HEK293T (cell line): ENCODE measurements around the gene BPIFB2.

Source experiments
- CTCF ChIA-PET: fragments of 350-600 bp; formaldehyde crosslinking; extraction: SDS; loops from one replicate; lab custom pipeline; 2021; ENCODE audit warnings: antibody characterized with exemption, inconsistent platforms; lab: Yijun Ruan, JAX
- POLR2A ChIA-PET: fragments of 350-600 bp; formaldehyde crosslinking; extraction: SDS; loops from one replicate; lab custom pipeline; 2020; ENCODE audit warnings: antibody characterized with exemption, inconsistent platforms; lab: Yijun Ruan, JAX
- DNase-seq: peaks from one replicate; pipeline ENCODE4 v3.0.0; 2012; ENCODE audit warnings: mixed read lengths; ENCODE audit errors: extremely low spot score
- ARNT ChIP-seq: fragments of 450-650 bp; IDR thresholded peaks from 2 replicates; pipeline ENCODE4 v1.6.1; 2017; ENCODE audit warnings: mild to moderate bottlenecking
- BHLHE40 ChIP-seq: fragments of 450-650 bp; IDR thresholded peaks from 2 replicates; pipeline ENCODE4 v1.6.1; 2016; ENCODE audit warnings: mild to moderate bottlenecking, moderate library complexity, borderline replicate concordance
- CTBP1 ChIP-seq: fragments of 450-650 bp; IDR thresholded peaks from 2 replicates; pipeline ENCODE4 v1.6.1; 2016; ENCODE audit warnings: borderline replicate concordance
- ELF4 ChIP-seq: fragments of 450-650 bp; IDR thresholded peaks from 2 replicates; pipeline ENCODE4 v1.6.1; 2017; ENCODE audit warnings: antibody characterized with exemption
- FOXA1 ChIP-seq: fragments of 450-650 bp; IDR thresholded peaks from 2 replicates; pipeline ENCODE4 v1.6.1; 2016; ENCODE audit warnings: mild to moderate bottlenecking
- FOXK2 ChIP-seq: fragments of 450-650 bp; IDR thresholded peaks from 2 replicates; pipeline ENCODE4 v1.6.1; 2016; ENCODE audit warnings: mild to moderate bottlenecking
- FOXM1 ChIP-seq: fragments of 450-650 bp; IDR thresholded peaks from 2 replicates; pipeline ENCODE4 v1.6.1; 2017; ENCODE audit warnings: mild to moderate bottlenecking, borderline replicate concordance
- HDGF ChIP-seq: fragments of 450-650 bp; IDR thresholded peaks from 2 replicates; pipeline ENCODE4 v1.6.1; 2017; ENCODE audit warnings: antibody characterized with exemption, borderline replicate concordance
- L3MBTL2 ChIP-seq: fragments of 450-650 bp; conservative IDR thresholded peaks from 2 replicates; pipeline ENCODE4 v1.6.1; 2016; ENCODE audit warnings: mild to moderate bottlenecking
- LEF1 ChIP-seq: fragments of 450-650 bp; IDR thresholded peaks from 2 replicates; pipeline ENCODE4 v1.6.1; 2017; ENCODE audit warnings: mild to moderate bottlenecking, borderline replicate concordance
- NFRKB ChIP-seq: fragments of 450-650 bp; IDR thresholded peaks from 2 replicates; pipeline ENCODE4 v1.6.1; 2016; ENCODE audit warnings: mild to moderate bottlenecking, moderate library complexity
- SP1 ChIP-seq: fragments of 450-650 bp; IDR thresholded peaks from 2 replicates; pipeline ENCODE4 v1.6.1; 2017
- SUZ12 ChIP-seq: fragments of 450-650 bp; IDR thresholded peaks from 2 replicates; pipeline ENCODE4 v1.6.1; 2016; ENCODE audit warnings: mild to moderate bottlenecking
- TARDBP ChIP-seq: fragments of 450-650 bp; IDR thresholded peaks from 2 replicates; pipeline ENCODE4 v1.6.1; 2016
- ZNF384 ChIP-seq: fragments of 450-650 bp; IDR thresholded peaks from 2 replicates; pipeline ENCODE4 v1.6.1; 2016
- TF ChIP-seq, protein P1 (sequence below): fragments of 450-650 bp; IDR thresholded peaks from 2 replicates; pipeline ENCODE4 v1.6.1; 2016

Gene BPIFB2

DNA sequence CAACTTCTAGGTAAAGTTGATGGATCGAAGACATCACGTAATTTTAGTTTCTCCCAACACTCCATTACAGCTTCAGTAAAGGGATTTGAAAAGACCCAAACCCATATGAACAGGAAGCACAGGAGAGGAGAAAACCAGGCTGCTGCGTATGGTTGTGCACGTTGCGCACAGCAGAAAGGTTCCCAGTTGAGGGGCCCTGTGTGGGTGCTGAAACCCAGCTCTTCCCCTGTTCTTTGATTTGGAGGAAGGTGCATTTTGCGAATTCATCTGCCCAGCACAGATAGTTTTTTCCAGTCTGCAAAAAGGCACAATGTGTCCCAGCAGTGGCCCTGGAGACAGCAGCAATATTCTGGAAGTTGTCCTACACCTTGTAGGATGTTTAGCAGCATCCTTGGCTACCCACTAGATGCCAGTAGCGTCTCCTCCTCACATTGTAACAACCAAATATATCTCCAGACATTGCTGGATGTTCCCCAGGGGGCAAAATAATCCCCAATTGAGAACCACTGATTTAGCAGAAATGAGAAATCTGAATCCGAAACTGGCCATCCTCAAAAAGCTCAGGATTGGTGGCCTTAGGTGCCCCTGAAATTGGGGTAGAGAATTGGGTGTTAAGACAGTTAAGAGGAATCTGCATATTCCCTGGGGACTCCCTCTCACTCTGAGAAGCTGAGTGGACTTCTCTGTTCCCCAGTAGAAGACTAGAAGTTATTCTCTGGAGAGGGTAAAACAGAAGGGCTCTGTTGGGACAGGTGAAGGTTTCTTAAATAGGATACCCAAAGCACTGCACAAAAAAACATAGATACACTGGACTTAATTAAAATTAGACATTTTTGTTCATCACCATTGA is 15.5 kb upstream of the BPIFB2 start:
- CTCF ChIA-PET = no interaction called here
- no peak for DNase-seq
- TF ChIP-seq FOXA1 (no peak), NFRKB (no peak)
- POLR2A ChIA-PET = no interaction called here

DNA sequence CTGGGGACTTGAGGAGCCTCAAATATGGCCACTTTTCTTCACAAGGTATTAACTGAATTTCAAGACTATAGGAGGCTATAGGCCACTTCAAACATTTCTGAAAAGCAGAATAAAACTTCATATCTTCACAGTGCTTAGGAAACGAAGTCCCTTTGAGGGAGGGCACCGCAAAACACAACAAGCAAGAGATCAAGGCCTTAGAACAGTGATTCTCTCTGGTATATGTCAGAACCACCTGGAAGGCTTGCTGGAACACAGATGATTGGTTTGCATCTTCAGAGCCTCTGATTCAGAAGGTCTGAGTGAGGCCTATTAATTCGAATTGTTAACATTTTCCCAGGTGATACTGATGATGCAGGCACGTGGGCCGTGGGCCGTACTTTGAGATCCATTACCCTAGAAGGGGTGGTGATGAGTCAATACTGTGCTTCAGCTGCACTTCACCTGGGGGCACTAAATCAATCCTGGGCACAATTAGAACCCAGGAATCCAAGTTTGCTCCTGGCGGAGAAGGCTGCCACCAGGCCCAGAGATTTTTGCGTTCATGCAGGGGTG is 13.9 kb upstream of the BPIFB2 start:
- CTCF ChIA-PET = interaction anchor here (0.6 kb wide), 1 partner anchor 72 kb away, joined by 5 read pairs; no protein-coding TSS in a partner anchor
- DNase-seq = no peak
- POLR2A ChIA-PET = no interaction called here
- TF ChIP-seq ZNF384 (no peak), NFRKB (no peak), FOXK2 (no peak), L3MBTL2 (no peak), CTBP1 (no peak), LEF1 (no peak), FOXM1 (no peak), FOXA1 (no peak), ELF4 (no peak), BHLHE40 (no peak), ARNT (no peak), SP1 (no peak), SUZ12 (no peak), HDGF (no peak), TARDBP (no peak)
- TF ChIP-seq, protein P1, sequence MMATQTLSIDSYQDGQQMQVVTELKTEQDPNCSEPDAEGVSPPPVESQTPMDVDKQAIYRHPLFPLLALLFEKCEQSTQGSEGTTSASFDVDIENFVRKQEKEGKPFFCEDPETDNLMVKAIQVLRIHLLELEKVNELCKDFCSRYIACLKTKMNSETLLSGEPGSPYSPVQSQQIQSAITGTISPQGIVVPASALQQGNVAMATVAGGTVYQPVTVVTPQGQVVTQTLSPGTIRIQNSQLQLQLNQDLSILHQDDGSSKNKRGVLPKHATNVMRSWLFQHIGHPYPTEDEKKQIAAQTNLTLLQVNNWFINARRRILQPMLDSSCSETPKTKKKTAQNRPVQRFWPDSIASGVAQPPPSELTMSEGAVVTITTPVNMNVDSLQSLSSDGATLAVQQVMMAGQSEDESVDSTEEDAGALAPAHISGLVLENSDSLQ = no peak

DNA sequence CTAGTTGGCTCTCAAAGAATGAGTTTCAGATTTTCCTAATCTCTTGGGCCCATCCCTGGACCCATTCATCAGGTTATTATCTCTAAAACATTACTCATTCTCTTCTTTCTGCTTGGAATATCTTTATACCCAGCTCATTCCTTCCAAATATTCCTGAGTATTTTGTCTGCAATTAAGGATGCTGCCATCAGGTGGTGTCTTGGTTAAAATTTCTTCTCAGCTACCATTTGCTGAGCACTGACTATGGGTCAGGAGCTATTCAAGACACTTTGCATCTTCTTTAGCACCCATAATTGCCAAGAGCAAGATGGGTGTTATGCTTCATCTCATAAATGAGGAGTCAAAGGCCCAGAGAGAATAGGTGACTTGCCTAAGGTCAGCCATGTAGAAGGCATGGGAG is 11.7 kb upstream of the BPIFB2 start:
- no peak for DNase-seq
- POLR2A ChIA-PET = interaction anchor here (0.6 kb wide), 1 partner anchor 10 kb away, joined by 3 read pairs; no protein-coding TSS in a partner anchor
- CTCF ChIA-PET = no interaction called here
- no peak for TF ChIP-seq NFRKB
- TF ChIP-seq SP1 = no peak

DNA sequence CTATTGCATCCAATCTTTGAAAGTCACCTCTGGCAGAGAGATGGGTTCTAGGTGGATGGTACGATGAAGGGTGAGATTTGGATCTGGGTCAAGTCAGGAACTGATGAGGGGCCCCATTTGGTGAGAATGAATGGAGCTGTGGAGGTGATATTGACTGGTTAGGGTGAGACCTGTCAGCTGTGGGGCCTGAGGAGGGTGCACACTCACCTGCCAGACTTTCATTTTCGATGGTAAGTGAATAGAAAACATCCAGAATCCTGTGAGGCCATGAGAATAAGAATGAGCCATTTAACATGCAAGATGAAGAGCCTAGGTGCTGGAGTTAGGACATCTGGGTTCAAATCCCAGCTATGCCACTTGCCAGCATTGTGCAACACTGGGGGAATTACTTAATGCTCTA is 10.1 kb upstream of the BPIFB2 start:
- DNase-seq = no peak
- CTCF ChIA-PET = interaction anchor here (0.8 kb wide), 1 partner anchor 84 kb away, joined by 3 read pairs; no protein-coding TSS in a partner anchor
- POLR2A ChIA-PET = no interaction called here
- no peak for TF ChIP-seq L3MBTL2
- TF ChIP-seq FOXM1 = no peak
- TF ChIP-seq NFRKB = no peak
- no peak for TF ChIP-seq LEF1
- TF ChIP-seq CTBP1 = no peak

DNA sequence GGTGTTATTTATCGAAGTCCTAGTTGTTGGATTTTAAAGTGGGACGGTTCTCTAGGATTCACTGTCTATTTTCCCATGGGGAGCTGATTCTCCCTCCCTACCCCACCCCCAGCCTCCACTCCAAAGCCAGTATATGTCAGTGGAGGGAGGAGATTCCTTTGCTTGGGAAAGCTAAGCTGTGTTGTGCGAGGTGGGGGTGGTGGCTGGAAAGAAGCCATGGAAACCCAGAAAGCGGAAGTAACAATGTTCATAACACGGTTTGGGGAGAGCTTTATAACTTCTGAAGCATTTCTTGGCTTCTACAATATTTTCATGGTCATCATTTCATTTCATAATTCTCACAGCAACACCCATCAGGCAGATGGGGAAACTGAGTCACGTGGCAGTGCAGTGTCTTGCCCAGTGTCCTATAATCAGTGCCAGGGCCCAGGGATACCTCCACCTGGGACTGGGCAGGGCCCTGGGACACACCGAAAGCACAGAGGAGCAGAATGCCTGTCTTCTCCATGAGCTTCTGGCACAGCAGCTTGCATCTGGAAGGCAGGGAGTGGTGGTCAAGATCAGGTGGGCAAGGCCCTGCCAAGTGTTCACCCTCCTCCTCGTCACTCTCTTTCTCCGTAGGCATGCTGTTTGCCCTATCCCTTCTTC is 7.8 kb upstream of the BPIFB2 start:
- ChIA-PET POLR2A (no interaction called here), CTCF (no interaction called here)
- TF ChIP-seq CTBP1 (no peak), FOXK2 (no peak), SP1 (no peak), TARDBP (no peak), BHLHE40 (no peak), FOXA1 (no peak), ELF4 (no peak), NFRKB (no peak), LEF1 (no peak), HDGF (no peak), SUZ12 (no peak), FOXM1 (no peak), L3MBTL2 (no peak), ZNF384 (no peak), ARNT (no peak)
- TF ChIP-seq, protein P1 = no peak
- DNase-seq = no peak

DNA sequence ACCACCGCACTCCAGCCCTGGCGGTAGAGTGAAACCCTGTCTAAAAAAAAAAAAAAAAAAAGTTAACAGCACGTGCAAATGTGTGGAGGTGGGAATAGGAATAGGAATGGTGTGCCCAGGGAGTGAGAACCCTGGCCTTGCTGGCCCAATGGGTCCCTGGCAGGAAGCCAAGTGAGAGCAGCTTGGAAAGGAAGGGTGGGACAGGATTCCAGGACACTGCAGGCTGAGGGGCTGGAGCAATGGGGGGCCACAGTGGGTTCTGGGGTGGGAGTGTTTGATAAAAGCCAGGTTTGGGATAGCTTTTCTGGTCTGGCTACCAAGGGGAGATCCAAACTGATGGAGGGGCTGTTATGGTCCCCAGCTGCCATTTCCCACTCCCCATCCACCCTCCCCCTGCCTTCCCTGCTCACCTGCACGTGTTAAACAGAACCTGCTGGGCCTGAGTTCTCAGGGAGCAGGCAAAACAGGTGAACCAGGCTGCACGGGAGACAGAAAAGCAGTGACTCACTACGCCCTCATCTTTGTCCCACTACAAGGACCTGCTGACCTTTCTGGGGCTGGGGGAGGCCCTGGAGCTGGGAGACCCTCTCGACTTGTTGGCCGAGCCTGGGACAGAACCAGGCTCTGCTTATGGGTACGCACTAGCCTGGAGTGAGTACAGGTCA is 6.6 kb upstream of the BPIFB2 start:
- CTCF ChIA-PET = no interaction called here
- no peak for DNase-seq
- POLR2A ChIA-PET = no interaction called here
- TF ChIP-seq FOXA1 (no peak), SUZ12 (no peak)
